Measurements from ENCODE around the gene KCNK10.

DNA sequence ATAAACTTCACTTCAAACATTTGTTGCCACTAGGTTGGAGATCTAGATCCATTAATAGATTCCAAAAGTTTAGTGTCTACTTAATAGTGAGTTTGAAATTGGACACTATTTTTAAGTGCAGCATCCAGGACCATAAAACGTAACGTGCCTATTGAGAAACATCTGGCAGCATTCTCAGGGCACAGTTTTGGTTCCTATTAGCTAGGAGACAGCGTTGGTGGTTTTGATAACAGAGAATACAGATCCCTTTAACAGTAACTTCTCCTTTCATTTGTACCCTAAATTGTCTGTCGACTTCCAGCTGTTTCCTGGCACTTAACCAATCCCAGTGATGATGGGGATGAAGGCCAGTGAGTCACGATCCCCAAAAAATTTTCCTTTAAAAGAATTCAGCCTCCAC is 25.8 kb downstream of the KCNK10 start:
- TF ChIP-seq, protein P1, sequence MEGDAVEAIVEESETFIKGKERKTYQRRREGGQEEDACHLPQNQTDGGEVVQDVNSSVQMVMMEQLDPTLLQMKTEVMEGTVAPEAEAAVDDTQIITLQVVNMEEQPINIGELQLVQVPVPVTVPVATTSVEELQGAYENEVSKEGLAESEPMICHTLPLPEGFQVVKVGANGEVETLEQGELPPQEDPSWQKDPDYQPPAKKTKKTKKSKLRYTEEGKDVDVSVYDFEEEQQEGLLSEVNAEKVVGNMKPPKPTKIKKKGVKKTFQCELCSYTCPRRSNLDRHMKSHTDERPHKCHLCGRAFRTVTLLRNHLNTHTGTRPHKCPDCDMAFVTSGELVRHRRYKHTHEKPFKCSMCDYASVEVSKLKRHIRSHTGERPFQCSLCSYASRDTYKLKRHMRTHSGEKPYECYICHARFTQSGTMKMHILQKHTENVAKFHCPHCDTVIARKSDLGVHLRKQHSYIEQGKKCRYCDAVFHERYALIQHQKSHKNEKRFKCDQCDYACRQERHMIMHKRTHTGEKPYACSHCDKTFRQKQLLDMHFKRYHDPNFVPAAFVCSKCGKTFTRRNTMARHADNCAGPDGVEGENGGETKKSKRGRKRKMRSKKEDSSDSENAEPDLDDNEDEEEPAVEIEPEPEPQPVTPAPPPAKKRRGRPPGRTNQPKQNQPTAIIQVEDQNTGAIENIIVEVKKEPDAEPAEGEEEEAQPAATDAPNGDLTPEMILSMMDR (IDR thresholded peaks at IDR 0.05): no peak
- TF ChIP-seq EP300 (IDR thresholded peaks at IDR 0.05): no peak
- TF ChIP-seq POLR2A (IDR thresholded peaks at IDR 0.05): no peak

Data from suprapubic skin (tissue), 3 donors.